Stimulated activated CD4-positive, alpha-beta T cell treated with anti-CD3 and anti-CD28 coated beads, TNF-alpha, amount 100 ng/mL, for 1 hour (primary cell): ENCODE results near the gene TYW1B.
"Not testable (repeated sequence)": the region's sequence is repeated elsewhere in the genome, so short reads cannot be mapped to it uniquely, and the experiment has no call there.

ENCODE experiments used
- DNase-seq, 3 donors: peaks; one replicate each; pipeline ENCODE4 v3.0.0-alpha.2; 2020; ENCODE audit warnings: low read depth in 3 of 3, low spot score in 1 of 3

The TYW1B gene

GRCh38 chr7:72816370-72817157 lies 11.4 kb downstream of the TYW1B start:
- not testable (repeated sequence) for DNase-seq

DNA sequence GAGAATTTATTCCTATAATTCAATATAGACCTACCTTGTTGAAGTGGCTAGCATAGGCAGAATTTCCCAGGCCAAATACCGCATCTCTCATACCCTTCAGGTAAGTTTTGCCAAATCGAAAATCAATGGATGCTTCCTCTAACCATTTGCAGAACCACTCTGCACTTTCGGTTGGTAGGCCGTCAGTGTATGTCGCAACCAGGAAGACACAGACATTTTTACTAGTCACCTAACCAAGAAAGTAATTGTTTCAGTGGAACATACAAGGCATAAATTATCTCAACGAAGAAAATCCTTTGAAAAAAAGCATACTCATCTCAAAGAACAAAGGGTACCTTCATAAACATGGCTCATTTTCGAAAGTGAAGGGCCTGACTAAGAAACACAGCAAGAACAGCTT lies 17.6 kb downstream of the TYW1B start:
- not testable (repeated sequence) for DNase-seq

- DNase-seq: not testable (repeated sequence)
These were observed 19.5 kb downstream of the TYW1B start for GRCh38 chr7:72808511-72808910.

DNA sequence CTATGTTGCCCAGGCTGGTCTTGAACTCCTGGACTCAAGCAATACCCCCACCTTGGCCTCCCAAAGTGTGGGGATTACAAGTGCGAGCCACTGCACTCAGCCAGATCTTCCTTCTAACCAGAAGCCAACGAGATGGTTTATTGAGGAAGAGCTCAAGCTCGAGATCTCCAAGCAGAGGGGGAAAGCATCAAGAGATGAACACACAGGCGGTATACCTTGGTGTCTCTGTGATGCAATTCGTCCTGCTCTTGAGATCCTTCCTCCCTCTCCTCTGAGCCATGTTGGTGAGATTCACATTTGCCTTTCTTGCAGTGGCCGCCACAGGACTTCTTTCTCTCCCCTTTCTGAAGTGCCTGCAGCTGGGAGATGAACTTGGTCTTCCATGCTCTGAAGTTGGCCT lies 21.1 kb downstream of the TYW1B start:
- not testable (repeated sequence) for DNase-seq

DNA sequence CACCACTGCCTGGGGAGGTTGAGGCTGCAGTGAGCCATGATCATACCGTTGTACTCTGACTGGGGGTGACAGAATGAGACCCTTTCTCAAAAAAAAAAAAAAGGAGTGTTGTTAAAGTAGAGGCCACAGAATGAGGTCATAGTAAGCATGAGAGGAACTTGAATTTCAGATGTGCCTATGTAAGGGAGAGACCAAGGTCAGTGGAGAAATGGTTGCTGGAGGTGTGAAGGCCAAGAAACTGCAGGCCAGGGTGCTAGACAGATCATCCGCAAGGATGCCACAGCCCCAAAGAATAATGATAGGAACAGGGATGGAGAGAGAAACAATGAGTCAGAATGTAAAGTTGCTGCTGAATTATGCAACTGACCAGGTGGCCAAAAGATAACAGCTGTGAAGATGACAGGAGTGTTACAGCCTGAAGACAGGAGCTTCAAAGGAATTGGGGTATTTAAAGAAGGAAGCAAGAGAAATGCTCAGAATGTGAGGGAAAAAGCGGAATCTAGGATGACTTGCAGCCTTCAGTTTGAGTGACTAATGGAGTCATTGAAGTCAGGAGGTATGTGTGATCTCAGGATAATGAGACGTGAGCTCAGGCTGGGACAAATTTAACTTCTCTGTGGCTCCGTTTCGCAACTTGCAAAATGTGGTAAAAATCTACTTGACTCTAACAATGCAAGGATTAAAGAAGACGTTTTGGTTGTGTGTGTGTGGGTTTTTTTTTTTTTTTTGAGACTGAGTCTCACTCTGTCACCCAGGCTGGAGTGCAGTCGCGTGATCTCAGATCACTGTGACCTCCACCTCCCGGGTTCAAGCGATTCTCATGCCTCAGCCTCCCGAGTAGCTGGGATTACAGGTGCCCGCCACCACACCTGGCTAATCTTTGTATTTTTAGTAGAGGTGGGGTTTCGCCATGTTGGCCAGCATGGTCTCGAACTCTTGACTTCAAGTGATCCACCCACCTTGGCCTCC lies 22.2 kb downstream of the TYW1B start:
- no peak for DNase-seq

DNA sequence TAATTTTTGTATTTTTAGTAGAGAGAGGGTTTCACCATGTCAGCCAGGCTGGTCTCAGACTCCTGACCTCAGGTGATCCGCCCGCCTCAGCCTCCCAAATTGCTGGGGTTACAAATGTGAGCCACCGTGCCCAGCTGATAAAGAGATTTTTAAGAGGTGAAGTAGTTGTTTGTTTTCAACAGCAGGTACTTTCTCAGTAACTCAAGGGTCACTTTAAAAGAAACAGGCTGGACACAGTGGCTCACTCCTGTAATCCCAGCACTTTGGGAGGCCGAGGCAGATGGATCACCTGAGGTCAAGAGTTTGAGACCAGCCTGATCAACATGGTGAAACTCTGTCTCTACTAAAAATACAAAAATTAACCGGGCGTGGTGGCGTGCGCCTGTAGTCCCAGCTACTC lies 24.2 kb downstream of the TYW1B start:
- DNase-seq: not testable (repeated sequence)

DNA sequence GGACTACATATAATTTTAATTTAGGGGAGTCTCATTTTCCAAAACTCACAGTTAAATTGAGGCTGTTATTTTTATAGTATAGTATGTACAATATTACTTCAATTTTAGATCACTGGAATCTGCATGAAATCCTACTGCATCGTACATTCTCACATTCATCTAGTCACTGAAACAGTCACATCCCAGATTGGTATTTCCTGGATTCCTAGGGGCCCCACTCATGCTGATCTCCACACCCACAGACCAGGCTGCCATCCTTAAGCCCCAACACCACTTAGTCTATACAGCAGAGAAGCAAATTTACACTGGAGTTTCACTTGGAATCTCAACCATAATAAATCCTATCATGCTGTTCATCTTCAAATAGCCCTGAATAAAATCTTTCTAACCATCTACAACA lies 26.4 kb downstream of the TYW1B start:
- DNase-seq: not testable (repeated sequence)

DNA sequence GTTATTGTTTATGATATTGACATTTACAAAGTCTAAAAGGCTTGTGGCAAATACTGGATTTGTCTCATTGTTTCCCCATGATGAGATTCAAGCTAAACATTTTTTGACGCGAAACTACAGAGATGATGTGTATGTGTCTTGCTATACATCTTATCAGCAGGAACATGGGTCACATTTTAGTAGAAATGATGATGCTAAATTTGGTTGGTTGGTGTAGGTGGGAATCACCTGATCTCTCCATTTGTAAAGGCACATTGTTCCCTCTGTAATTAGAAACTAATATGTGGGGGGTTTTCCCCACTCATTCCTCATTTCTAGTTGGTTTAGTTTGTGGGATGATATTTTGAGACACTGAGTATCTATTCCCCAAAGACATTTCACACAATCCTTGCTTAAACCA lies 32.6 kb downstream of the TYW1B start:
- DNase-seq: not testable (repeated sequence)

DNA sequence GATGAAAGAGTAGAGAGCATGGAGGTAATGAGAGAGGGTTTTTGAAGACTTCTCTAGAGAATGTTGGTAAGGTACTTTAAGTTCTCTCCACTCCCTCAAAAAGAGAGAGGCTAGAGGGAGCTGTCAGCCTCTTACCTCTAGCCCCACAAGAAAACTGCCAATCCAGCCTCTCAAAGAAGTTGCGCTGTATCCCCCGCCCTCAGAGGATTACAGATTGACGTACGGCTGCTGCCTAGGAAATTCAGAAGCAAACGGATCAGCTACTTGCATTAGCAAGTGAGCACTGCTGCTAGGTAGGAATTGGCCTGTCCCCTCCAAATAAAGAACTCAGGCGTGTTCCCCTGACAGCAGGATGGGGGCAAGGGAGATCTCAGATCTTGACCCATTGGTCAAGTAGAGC lies 34.2 kb downstream of the TYW1B start:
- no peak for DNase-seq

- not testable (repeated sequence) for DNase-seq
These were observed 37.3 kb downstream of the TYW1B start for GRCh38 chr7:72790698-72791060.

DNA sequence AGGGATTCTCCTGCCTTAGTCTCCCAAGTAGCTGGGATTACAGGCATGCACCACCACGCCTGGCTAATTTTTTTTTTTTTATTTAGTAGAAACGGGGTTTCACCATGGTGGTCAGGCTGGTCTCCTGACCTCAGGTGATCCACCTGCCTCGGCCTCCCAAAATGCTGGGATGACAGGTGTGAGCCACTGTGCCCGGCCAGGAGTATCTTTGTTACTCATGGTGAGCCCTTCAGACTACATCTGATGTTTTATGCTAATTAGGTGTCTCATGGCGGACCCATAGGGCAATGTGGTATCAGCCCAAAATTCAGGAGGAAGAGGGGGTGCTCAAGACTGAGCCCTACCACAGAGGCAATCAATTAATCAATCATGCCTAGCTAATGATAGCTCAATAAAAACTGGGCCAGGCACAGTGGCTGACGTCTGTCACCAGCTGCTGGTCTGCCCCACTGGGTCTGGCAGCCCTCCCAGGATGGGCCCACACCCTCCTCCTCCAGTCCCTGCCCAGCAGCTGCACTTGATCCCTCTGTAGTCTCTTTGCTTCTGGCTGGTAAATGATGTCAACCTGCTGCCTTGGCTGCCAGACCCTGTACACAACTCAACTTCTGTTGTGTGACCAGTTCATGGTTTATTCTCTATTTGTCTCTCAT lies 37.8 kb downstream of the TYW1B start:
- DNase-seq: not testable (repeated sequence)

DNA sequence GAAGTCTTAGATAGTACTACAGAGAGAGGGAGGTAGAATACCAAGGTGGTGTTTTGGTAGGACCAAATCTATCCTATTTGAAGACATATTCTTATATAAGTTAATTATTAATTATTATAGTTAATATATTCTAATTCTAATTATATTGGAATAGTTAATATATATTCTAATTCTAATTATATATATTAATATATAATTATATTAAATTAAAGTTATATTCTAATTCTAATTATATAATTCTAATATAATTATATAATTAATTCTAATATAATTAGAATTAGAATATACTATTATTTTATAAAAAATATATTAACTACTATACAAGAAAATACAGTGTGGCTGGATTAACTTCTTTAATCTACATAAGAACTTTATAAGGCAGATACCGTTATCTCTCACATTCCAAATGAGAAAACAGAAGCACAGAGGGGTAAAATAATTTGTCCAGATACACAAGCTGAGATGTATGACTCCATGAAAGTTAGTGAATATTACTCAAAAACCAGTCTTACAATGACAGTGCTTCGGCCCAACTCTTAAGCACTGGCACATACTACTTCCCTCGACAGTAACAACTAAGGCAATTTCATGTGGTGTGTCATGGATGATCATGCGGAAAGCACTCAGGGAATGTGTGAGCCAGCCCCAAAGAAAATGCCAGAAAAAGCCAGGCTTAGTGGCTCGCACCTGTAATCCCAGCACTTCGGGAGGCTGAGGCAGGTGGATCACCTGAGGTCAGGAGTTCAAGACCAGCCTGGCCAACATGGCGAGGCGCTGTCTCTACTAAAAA lies 42.6 kb downstream of the TYW1B start:
- no peak for DNase-seq

- DNase-seq: not testable (repeated sequence)
These were observed 44.2 kb downstream of the TYW1B start for GRCh38 chr7:72783601-72784370.

- no peak for DNase-seq
These were observed 46.4 kb downstream of the TYW1B start for GRCh38 chr7:72781631-72782030.

DNA sequence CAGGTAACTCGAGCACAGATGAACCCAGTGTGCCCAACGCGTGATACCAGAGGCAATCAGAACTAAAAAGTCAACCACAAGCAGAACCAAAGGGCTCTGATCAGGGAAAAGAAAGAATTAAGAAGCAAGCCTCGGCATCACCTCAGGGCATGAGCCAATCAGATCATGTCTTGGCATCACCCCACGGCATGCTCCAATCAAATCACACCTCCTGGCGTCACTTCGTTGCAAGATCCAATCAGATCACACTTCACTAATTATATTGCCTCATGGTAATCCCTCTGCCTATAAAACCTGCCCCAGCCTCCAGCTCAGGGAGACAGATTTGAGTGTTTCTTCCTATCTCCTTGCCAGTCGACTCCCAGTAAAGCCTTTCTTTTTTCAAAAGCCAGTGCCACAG lies 46.8 kb downstream of the TYW1B start:
- no peak for DNase-seq

DNA sequence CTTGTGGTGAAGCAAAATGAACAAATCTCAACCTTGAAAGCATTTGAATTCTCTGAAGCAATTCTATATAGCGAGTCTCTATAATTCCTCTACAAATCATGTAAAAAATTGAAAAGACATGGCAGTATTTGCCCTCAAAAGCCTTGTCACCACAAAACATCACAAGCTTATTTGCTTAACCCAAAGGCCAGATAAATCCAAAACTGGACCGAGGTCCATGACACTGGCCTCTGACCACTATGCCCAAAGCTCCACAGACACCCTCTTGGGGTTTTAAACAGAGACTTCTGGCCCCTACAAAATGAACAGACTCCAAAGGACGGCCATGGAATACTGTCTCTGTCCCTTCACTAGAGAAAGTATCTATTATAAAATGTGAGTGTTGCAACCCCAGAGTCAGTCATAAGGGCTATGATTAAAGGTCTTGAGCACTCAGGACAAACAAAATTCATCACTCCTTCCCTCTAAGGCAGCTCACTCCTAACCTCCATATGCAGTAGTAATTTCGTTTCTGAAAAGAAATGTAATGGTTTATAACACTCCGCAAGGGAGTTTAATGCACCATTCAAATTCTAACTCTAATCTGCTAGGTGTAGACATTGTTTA lies 47.6 kb downstream of the TYW1B start:
- DNase-seq: not testable (repeated sequence)

GRCh38 chr7:72777167-72777566 lies 50.8 kb downstream of the TYW1B start:
- DNase-seq: not testable (repeated sequence)

DNA sequence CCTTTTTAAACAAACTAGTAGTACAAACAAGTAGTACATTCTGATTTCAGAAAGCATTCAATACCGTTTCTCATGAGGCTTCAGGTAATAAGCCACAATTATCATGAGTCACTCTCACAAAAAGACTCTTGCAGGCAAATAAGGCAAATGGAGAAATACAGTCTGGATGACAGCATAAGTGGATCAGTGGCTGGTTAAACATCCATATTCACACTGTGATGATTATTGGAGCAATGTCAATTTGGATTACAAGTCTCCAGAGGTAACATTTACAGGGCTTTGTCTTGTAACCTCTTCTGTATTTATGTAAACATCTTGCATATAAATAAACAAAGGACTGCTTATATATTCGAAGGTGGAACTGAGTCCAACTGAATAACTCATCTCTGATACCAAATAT lies 55.4 kb downstream of the TYW1B start:
- not testable (repeated sequence) for DNase-seq

DNA sequence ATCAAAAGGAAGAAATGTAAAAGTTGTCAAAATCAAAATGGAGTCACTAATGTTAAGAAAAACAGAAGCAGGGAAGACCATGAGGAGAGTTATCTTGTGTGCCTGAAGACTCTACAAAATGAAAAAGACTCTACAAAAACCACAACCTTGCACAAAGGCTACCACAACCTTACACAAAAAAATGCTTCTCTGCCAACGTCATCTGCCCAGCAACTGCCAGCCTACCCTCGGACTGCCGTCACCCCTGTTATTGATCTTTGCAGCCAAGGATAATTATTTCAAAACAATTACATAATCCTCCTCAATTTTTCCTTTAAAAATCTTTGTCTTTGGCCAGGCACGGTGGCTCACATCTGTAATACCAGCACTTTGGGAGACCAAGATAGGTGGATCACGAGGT lies 61.0 kb downstream of the TYW1B start:
- DNase-seq: not testable (repeated sequence)

- no peak for DNase-seq
These were observed 67.4 kb downstream of the TYW1B start for GRCh38 chr7:72760602-72761001.
